Measurements from ENCODE around the gene UFD1.

The UFD1 gene

GRCh38 chr22:19470010-19470409 lies 9.0 kb downstream of the UFD1 start:
- no peak for DNase-seq (ENCODE audit: low read depth)

- no peak for DNase-seq (ENCODE audit: low read depth)
Observed at GRCh38 chr22:19469421-19469820, 9.6 kb downstream of the UFD1 start.

- DNase-seq (ENCODE audit: low read depth): no peak
Observed at GRCh38 chr22:19467912-19468311, 11.1 kb downstream of the UFD1 start.

- no peak for DNase-seq (ENCODE audit: low read depth)
Observed at GRCh38 chr22:19466848-19467752, 11.9 kb downstream of the UFD1 start.

GRCh38 chr22:19466126-19466716 lies 12.8 kb downstream of the UFD1 start:
- DNase-seq (ENCODE audit: low read depth): no peak

- DNase-seq (ENCODE audit: low read depth): no peak
Observed at GRCh38 chr22:19464975-19465374, 14.0 kb downstream of the UFD1 start.

GRCh38 chr22:19464546-19464945 lies 14.4 kb downstream of the UFD1 start:
- DNase-seq (ENCODE audit: low read depth): no peak

- no peak for DNase-seq (ENCODE audit: low read depth)
Observed at GRCh38 chr22:19463491-19464469, 15.2 kb downstream of the UFD1 start.

- no peak for DNase-seq (ENCODE audit: low read depth)
Observed at GRCh38 chr22:19463008-19463407, 16.0 kb downstream of the UFD1 start.

- no peak for DNase-seq (ENCODE audit: low read depth)
Observed at GRCh38 chr22:19461506-19461905, 17.5 kb downstream of the UFD1 start.

- no peak for DNase-seq (ENCODE audit: low read depth)
Observed at GRCh38 chr22:19460036-19460435, 19.0 kb downstream of the UFD1 start.

GRCh38 chr22:19457828-19458428 lies 21.1 kb downstream of the UFD1 start:
- DNase-seq (ENCODE audit: low read depth): no peak

- DNase-seq (ENCODE audit: low read depth): no peak
Observed at GRCh38 chr22:19456541-19456940, 22.5 kb downstream of the UFD1 start.

- no peak for DNase-seq (ENCODE audit: low read depth)
Observed at GRCh38 chr22:19455585-19456370, 23.2 kb downstream of the UFD1 start.

- DNase-seq (ENCODE audit: low read depth): no peak
Observed at GRCh38 chr22:19455033-19455432, 24.0 kb downstream of the UFD1 start.

- no peak for DNase-seq (ENCODE audit: low read depth)
Observed at GRCh38 chr22:19454156-19454555, 24.8 kb downstream of the UFD1 start.

- DNase-seq (ENCODE audit: low read depth): no peak
Observed at GRCh38 chr22:19453718-19454117, 25.3 kb downstream of the UFD1 start.

- DNase-seq (ENCODE audit: low read depth): no peak
Observed at GRCh38 chr22:19451570-19451969, 27.4 kb downstream of the UFD1 start.

- DNase-seq (ENCODE audit: low read depth): no peak
Observed at GRCh38 chr22:19450363-19451175, 28.4 kb downstream of the UFD1 start.

- no peak for DNase-seq (ENCODE audit: low read depth)
Observed at GRCh38 chr22:19449422-19449767, 29.6 kb downstream of the UFD1 start.
